H9 (cell line): ENCODE data around the gene ZDHHC19. TPM values are rescaled to one million over a fixed set of nuclear protein-coding genes. Genes with fewer than 3 reads are reported as not detected.

Experiments
- DNase-seq: peaks from one replicate; pipeline ENCODE4 v3.0.0-alpha.2; 2017
- H2AFZ ChIP-seq: one replicate; pipeline ENCODE4 v1.6.1; 2013; ENCODE audit warnings: mild to moderate bottlenecking, low read length, control low read depth, moderate library complexity
- H2AK5ac ChIP-seq: 2 replicates; pipeline ENCODE4 v1.6.1; 2013; ENCODE audit warnings: low read length, control low read depth, mixed read lengths; ENCODE audit not compliant: insufficient read length
- H2BK120ac ChIP-seq: one replicate; pipeline ENCODE4 v1.6.1; 2013; ENCODE audit warnings: low read depth, mild to moderate bottlenecking, low read length, control low read depth, inconsistent platforms; ENCODE audit not compliant: poor library complexity, severe bottlenecking
- H2BK12ac ChIP-seq: 2 replicates; pipeline ENCODE4 v1.6.1; 2013; ENCODE audit warnings: low read length, control low read depth, mixed read lengths, low read depth; ENCODE audit not compliant: insufficient read length
- H2BK15ac ChIP-seq: 2 replicates; pipeline ENCODE4 v1.6.1; 2013; ENCODE audit warnings: low read depth, low read length, control low read depth
- H2BK20ac ChIP-seq: one replicate; pipeline ENCODE4 v1.6.1; 2013; ENCODE audit warnings: low read depth, mild to moderate bottlenecking, low read length, control low read depth, inconsistent platforms; ENCODE audit not compliant: poor library complexity, severe bottlenecking
- H2BK5ac ChIP-seq: 2 replicates; pipeline ENCODE4 v1.6.1; 2013; ENCODE audit warnings: low read length, control low read depth, mixed read lengths; ENCODE audit not compliant: insufficient read length
- H3K14ac ChIP-seq: 2 replicates; pipeline ENCODE4 v1.6.1; 2013; ENCODE audit warnings: low read length, control low read depth; ENCODE audit not compliant: insufficient read depth
- H3K18ac ChIP-seq: 2 replicates; pipeline ENCODE4 v1.6.1; 2013; ENCODE audit warnings: low read depth, mild to moderate bottlenecking, mixed read lengths, low read length, control low read depth; ENCODE audit not compliant: insufficient read length
- H3K23ac ChIP-seq: 2 replicates; pipeline ENCODE4 v1.6.1; 2013; ENCODE audit warnings: low read length, control low read depth, mixed read lengths, low read depth; ENCODE audit not compliant: insufficient read length
- H3K23me2 ChIP-seq: 2 replicates; pipeline ENCODE4 v1.6.1; 2013; ENCODE audit warnings: low read depth, mild to moderate bottlenecking, mixed read lengths, low read length, control low read depth; ENCODE audit not compliant: insufficient read length, poor library complexity, severe bottlenecking
- H3K27ac ChIP-seq: 2 replicates; pipeline ENCODE4 v1.5.1; 2013; ENCODE audit warnings: low read length, control low read depth, mixed read lengths, low read depth; ENCODE audit not compliant: insufficient read length
- H3K27me3 ChIP-seq: 2 replicates; pipeline ENCODE4 v1.6.1; 2013; ENCODE audit warnings: low read length, control low read depth, inconsistent platforms; ENCODE audit not compliant: insufficient read depth
- H3K4ac ChIP-seq: 2 replicates; pipeline ENCODE4 v1.6.1; 2013; ENCODE audit warnings: low read depth, mild to moderate bottlenecking, control low read depth, inconsistent platforms, low read length, moderate library complexity
- H3K4me1 ChIP-seq: 2 replicates; pipeline ENCODE4 v1.6.1; 2013; ENCODE audit warnings: low read length, control low read depth, inconsistent platforms; ENCODE audit not compliant: insufficient read depth
- H3K4me2 ChIP-seq: 2 replicates; pipeline ENCODE4 v1.6.1; 2013; ENCODE audit warnings: low read length, control low read depth, mixed read lengths; ENCODE audit not compliant: insufficient read length, insufficient read depth
- H3K56ac ChIP-seq: 2 replicates; pipeline ENCODE4 v1.6.1; 2013; ENCODE audit warnings: low read depth, mild to moderate bottlenecking, mixed read lengths, low read length, control low read depth; ENCODE audit not compliant: insufficient read length
- H3K79me1 ChIP-seq: 2 replicates; pipeline ENCODE4 v1.6.1; 2013; ENCODE audit warnings: low read depth, mild to moderate bottlenecking, moderate library complexity, low read length, control low read depth, inconsistent platforms; ENCODE audit not compliant: insufficient read depth, poor library complexity, severe bottlenecking
- H3K79me2 ChIP-seq: 2 replicates; pipeline ENCODE4 v1.6.1; 2013; ENCODE audit warnings: low read length, control low read depth, inconsistent platforms; ENCODE audit not compliant: insufficient read depth
- H3K9ac ChIP-seq: 2 replicates; pipeline ENCODE4 v1.6.1; 2013; ENCODE audit warnings: low read length, control low read depth, mixed read lengths; ENCODE audit not compliant: insufficient read length; ENCODE audit errors: extremely low read depth
- H3K9me3 ChIP-seq: one replicate; pipeline ENCODE4 v1.6.1; 2013; ENCODE audit warnings: low read depth, low read length, inconsistent platforms; ENCODE audit not compliant: control insufficient read depth
- H3T11ph ChIP-seq: one replicate; pipeline ENCODE4 v1.6.1; 2013; ENCODE audit warnings: mild to moderate bottlenecking, low read length, control low read depth, inconsistent platforms
- H4K20me1 ChIP-seq: one replicate; pipeline ENCODE4 v1.6.1; 2013; ENCODE audit not compliant: control insufficient read depth, insufficient read length, insufficient read depth
- H4K5ac ChIP-seq: 2 replicates; pipeline ENCODE4 v1.6.1; 2013; ENCODE audit warnings: low read depth, mild to moderate bottlenecking, mixed read lengths, low read length, control low read depth; ENCODE audit not compliant: insufficient read length
- H4K8ac ChIP-seq: replicated peaks from 2 replicates; pipeline ENCODE4 v1.6.1; 2013; ENCODE audit warnings: low read length, control low read depth, mixed read lengths, low read depth; ENCODE audit not compliant: insufficient read length
- H4K91ac ChIP-seq: 2 replicates; pipeline ENCODE4 v1.6.1; 2013; ENCODE audit warnings: low read depth, mild to moderate bottlenecking, moderate library complexity, mixed read lengths, low read length, control low read depth; ENCODE audit not compliant: insufficient read length
- H3K27ac Mint-ChIP-seq, 3 experiments: 2 replicates in 2 of 3; 3 replicates in 1 of 3; pipeline ENCODE4 v1.8.0; 2020 to 2021; ENCODE audit warnings: mixed read lengths in 3 of 3, mild to moderate bottlenecking in 1 of 3, moderate library complexity in 1 of 3
- H3K27me3 Mint-ChIP-seq: 2 replicates; pipeline ENCODE4 v1.8.0; 2021; ENCODE audit warnings: low read depth, mild to moderate bottlenecking, moderate library complexity, mixed read lengths
- H3K36me3 Mint-ChIP-seq, 3 experiments: 2 replicates in 2 of 3; 3 replicates in 1 of 3; pipeline ENCODE4 v1.8.0; 2020 to 2021; ENCODE audit warnings: low read depth in 3 of 3, mixed read lengths in 3 of 3; ENCODE audit not compliant: insufficient read depth in 1 of 3
- H3K4me1 Mint-ChIP-seq, 2 experiments: 2 replicates each; pipeline ENCODE4 v1.8.0; 2020; ENCODE audit warnings: mixed read lengths in 2 of 2
- H3K4me3 Mint-ChIP-seq, 2 experiments: 2 replicates in 1 of 2; 3 replicates in 1 of 2; pipeline ENCODE4 v1.8.0; 2020 to 2021; ENCODE audit warnings: mild to moderate bottlenecking in 2 of 2, mixed read lengths in 2 of 2, moderate library complexity in 1 of 2
- H3K9me3 Mint-ChIP-seq, 2 experiments: 2 replicates in 1 of 2; 3 replicates in 1 of 2; pipeline ENCODE4 v1.8.0; 2020; ENCODE audit warnings: mild to moderate bottlenecking in 2 of 2, mixed read lengths in 2 of 2, moderate library complexity in 1 of 2
- CTCF ChIP-seq: fragments of 200-600 bp; sonication (generic); conservative IDR thresholded peaks from 3 replicates; pipeline ENCODE4 v1.8.0; 2021; ENCODE audit warnings: antibody characterized with exemption, mild to moderate bottlenecking
- whole genome bisulfite sequencing: extraction: QIAGEN DNeasy Blood & Tissue Kit; methylation state at CpG from one replicate; pipeline ENCODE4 v1.1.7; 2013; ENCODE audit warnings: missing lambda C conversion rate, low lambda C conversion rate, mixed read lengths; ENCODE audit not compliant: insufficient read length; ENCODE audit errors: extremely low coverage; 5-methylcytosine and 5-hydroxymethylcytosine counted together
- total RNA-seq: library from RNA; stranded (reverse); gene quantifications from 2 replicates; pipeline ENCODE4 v1.2.1, GENCODE V29; 2021

The ZDHHC19 gene
- total RNA-seq, 1 experiment from 2014 or later, result 2.2 TPM

GRCh38 chr3:196220587-196220986 is 9.4 kb upstream of the ZDHHC19 start:
- no peak for DNase-seq
- no peak overlapping the region for H3K27ac ChIP-seq
- H3K4me1 ChIP-seq, result 0 out of 2 replicates have a peak, but pooled peaks cover 2% of the 10 kb centered on the region
- H3K23ac ChIP-seq, result no peak overlapping the region
- no peaks in the 10 kb centered on the region for H3K79me1 ChIP-seq
- no peak overlapping the region for H2AK5ac ChIP-seq
- WGBS, result no CpG with 5 or more reads among the region's 10 CpGs
- H3K27me3 ChIP-seq, result no peaks in the 10 kb centered on the region
- no peaks in the 10 kb centered on the region for H3K9me3 ChIP-seq
- no peak overlapping the region for H4K8ac ChIP-seq
- H3K27me3 Mint-ChIP-seq, result peaks cover 1% of the 10 kb centered on the region
- no peak overlapping the region for H3T11ph ChIP-seq
- H3K56ac ChIP-seq, result no peak overlapping the region
- no peak overlapping the region for H2BK12ac ChIP-seq
- H3K14ac ChIP-seq, result no peak overlapping the region
- no peak overlapping the region for H3K4me3 Mint-ChIP-seq
- H3K9ac ChIP-seq, result no peak overlapping the region
- peaks cover 22 to 24% of the 10 kb centered on the region in 2 experiments for H3K4me1 Mint-ChIP-seq
- no peak overlapping the region for H3K4me2 ChIP-seq
- H3K27ac Mint-ChIP-seq, result peak overlapping the region in 2 of 3 experiments; percentile 48 to 77; a peak in 2 of 7 replicates
- no peak overlapping the region for H2BK5ac ChIP-seq
- no peaks in the 10 kb centered on the region for H3K9me3 Mint-ChIP-seq
- H3K4ac ChIP-seq, result no peak overlapping the region
- H3K79me2 ChIP-seq, result no peaks in the 10 kb centered on the region
- no peak overlapping the region for H4K5ac ChIP-seq
- no peak overlapping the region for H2AFZ ChIP-seq
- H2BK15ac ChIP-seq, result no peak overlapping the region
- no peaks in the 10 kb centered on the region for H3K23me2 ChIP-seq
- no peaks in the 10 kb centered on the region for H4K20me1 ChIP-seq
- no peak for TF ChIP-seq CTCF
- no peak overlapping the region for H3K18ac ChIP-seq
- no peak overlapping the region for H2BK20ac ChIP-seq
- H3K36me3 Mint-ChIP-seq, result peaks cover 0 to 2% (median 0%) of the 10 kb centered on the region in 3 experiments; a peak in 3 of 7 replicates
- H4K91ac ChIP-seq, result no peak overlapping the region
- no peak overlapping the region for H2BK120ac ChIP-seq
